Measurements from ENCODE around the gene SLC25A25. TPM values are rescaled to one million over a fixed set of nuclear protein-coding genes. Genes with fewer than 3 reads are reported as not detected.
A peak's percentile ranks its signal among the peaks of the same experiment; 100 is the strongest.

The SLC25A25 gene
- total and polyA plus RNA-seq, 8 donors, result 7.9 to 37.1 (median 13.6) TPM

DNA sequence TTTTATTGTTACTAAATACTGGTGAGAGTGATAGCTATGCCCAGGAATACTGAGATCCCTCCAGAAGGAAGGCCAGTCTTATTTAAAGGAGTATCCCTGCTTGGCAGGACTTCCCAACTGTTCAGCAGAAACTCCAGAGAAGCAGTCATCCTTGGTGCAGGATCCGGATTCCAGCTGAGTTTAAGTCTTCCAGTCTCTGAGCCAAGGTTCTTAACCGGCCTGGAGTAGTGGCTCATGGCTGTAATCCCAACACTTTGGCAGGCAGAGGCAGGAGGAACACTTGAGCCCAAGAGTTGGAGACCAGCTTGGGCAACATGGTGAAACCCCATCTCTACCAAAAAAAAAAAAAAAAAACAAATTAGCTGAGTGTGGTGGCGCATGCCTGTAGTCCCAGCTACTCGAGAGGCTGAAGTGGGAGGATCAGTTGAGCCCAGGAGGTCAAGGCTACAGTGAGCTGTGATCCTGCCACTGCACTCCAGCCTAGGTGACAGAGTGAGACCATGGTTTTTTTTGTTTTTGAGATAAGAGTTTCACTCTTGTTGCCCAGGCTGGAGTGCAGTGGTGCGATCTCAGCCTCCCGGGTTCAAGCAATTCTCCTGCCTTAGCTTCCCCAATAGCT is 8.6 kb upstream of the SLC25A25 start:
- Histone ChIP-seq H3K27me3 (no peaks in the 10 kb centered on the region), H3K9me3 (no peaks in the 10 kb centered on the region), H3K27ac (no peak overlapping the region), H3K4me1 (peaks cover 23 to 69% (median 43%) of the 10 kb centered on the region in 4 donors), H3K4me3 (no peak overlapping the region), H3K36me3 (peaks cover 8 to 27% (median 25%) of the 10 kb centered on the region in 4 donors)
- 82 to 90% (median 86%) methylated on average over 6 of the region's 6 CpGs for WGBS, 5 donors
- no peak for DNase-seq
- TF ChIP-seq EP300 (IDR thresholded peaks at IDR 0.05) (no peak), POLR2A (IDR thresholded peaks at IDR 0.05) (no peak), POLR2AphosphoS5 (IDR thresholded peaks at IDR 0.05) (no peak), CTCF (IDR thresholded peaks at IDR 0.05) (no peak)
- intact Hi-C loops (cut with DNase I; ENCODE audit: low total_unique reads), result no loop called here

- intact Hi-C loops (cut with DNase I; ENCODE audit: low total_unique reads), result no loop called here
- WGBS, 5 donors, result 55 to 74% (median 70%) methylated on average over 13 of the region's 13 CpGs
- peaks cover 21 to 69% (median 42%) of the 10 kb centered on the region in 4 donors for H3K4me1 ChIP-seq
- H3K36me3 ChIP-seq, result peaks cover 8 to 27% (median 25%) of the 10 kb centered on the region in 4 donors
- no peaks in the 10 kb centered on the region for H3K27me3 ChIP-seq
- no peak overlapping the region for H3K4me3 ChIP-seq
- H3K27ac ChIP-seq, result peak overlapping the region in 3 of 5 donors; percentile 39 to 63 (median 47)
- TF ChIP-seq CTCF (IDR thresholded peaks at IDR 0.05) (no peak), POLR2AphosphoS5 (IDR thresholded peaks at IDR 0.05) (no peak)
- DNase-seq, result no peak
- no peaks in the 10 kb centered on the region for H3K9me3 ChIP-seq
These were observed 6.6 kb upstream of the SLC25A25 start for GRCh38 chr9:128061275-128061960.

DNA sequence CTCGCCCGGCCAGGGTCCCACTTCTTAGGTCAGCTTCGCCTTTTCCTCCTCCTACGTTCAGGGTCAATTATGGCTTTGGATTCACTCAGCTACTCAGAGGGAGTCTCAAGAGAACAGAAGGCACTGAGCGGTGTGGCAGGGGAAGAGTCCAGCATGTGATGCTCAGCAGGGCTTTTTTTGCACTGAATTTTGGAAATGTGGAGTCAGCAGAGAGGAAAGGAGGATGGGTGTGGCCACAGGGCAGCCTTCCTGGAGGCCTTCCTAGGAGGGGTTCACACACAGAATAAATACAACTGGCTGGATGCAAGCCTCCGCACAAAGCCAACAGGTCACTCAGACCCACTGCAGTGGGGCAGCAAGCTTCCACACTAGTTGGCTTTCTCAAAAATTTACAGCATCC is 5.8 kb upstream of the SLC25A25 start:
- 73 to 77% (median 75%) methylated on average over 6 of the region's 6 CpGs for WGBS, 5 donors

More for the DNA sequence above, 5.8 kb upstream of the SLC25A25 start:
- Histone ChIP-seq H3K4me3 (no peak overlapping the region), H3K36me3 (peaks cover 8 to 27% (median 25%) of the 10 kb centered on the region in 4 donors), H3K9me3 (no peaks in the 10 kb centered on the region), H3K4me1 (peaks cover 19 to 66% (median 39%) of the 10 kb centered on the region in 4 donors), H3K27ac (peak overlapping the region in 1 of 5 donors; percentile 21), H3K27me3 (no peaks in the 10 kb centered on the region)
- no peak for DNase-seq
- intact Hi-C loops (cut with DNase I; ENCODE audit: low total_unique reads), result no loop called here
- TF ChIP-seq EP300 (IDR thresholded peaks at IDR 0.05), result no peak
- TF ChIP-seq CTCF (IDR thresholded peaks at IDR 0.05), result no peak
- TF ChIP-seq POLR2AphosphoS5 (IDR thresholded peaks at IDR 0.05), result no peak
